HEK293 (cell line): ENCODE data around the gene SMIM30.

Experiments
- RBAK ChIP-seq: fragments of 450-650 bp; formaldehyde crosslinking; IDR thresholded peaks from 2 replicates; pipeline ENCODE4 v1.5.1; 2016; ENCODE audit warnings: missing biosample characterization, missing genetic modification characterization
- ZBTB48 ChIP-seq: fragments of 450-650 bp; formaldehyde crosslinking; IDR thresholded peaks from 2 replicates; pipeline ENCODE4 v1.5.1; 2016; ENCODE audit warnings: missing biosample characterization, missing genetic modification characterization
- ZNF24 ChIP-seq: fragments of 450-650 bp; formaldehyde crosslinking; IDR thresholded peaks from 2 replicates; pipeline ENCODE4 v1.5.1; 2016; ENCODE audit warnings: missing biosample characterization, missing genetic modification characterization
- TF ChIP-seq, protein P1 (sequence below): fragments of 450-650 bp; formaldehyde crosslinking; optimal IDR thresholded peaks from 2 replicates; pipeline ENCODE3; 2016; ENCODE audit warnings: missing biosample characterization, mild to moderate bottlenecking, missing genetic modification characterization
- TF ChIP-seq, protein P2 (sequence below): fragments of 450-650 bp; formaldehyde crosslinking; IDR thresholded peaks from 2 replicates; pipeline ENCODE4 v1.5.1; 2017; ENCODE audit warnings: missing biosample characterization, missing genetic modification characterization
- TF ChIP-seq, protein P3 (sequence below): fragments of 450-650 bp; formaldehyde crosslinking; IDR thresholded peaks from 2 replicates; pipeline ENCODE4 v1.5.1; 2016; ENCODE audit warnings: missing biosample characterization, missing genetic modification characterization
- TF ChIP-seq, protein P4 (sequence below): fragments of 450-650 bp; formaldehyde crosslinking; IDR thresholded peaks from 2 replicates; pipeline ENCODE4 v1.5.1; 2016; ENCODE audit warnings: missing biosample characterization, missing genetic modification characterization
- TF ChIP-seq, protein P5 (sequence below): fragments of 450-650 bp; formaldehyde crosslinking; IDR thresholded peaks from 2 replicates; pipeline ENCODE4 v1.5.1; 2016; ENCODE audit warnings: missing biosample characterization, missing genetic modification characterization, low read depth

DNA sequence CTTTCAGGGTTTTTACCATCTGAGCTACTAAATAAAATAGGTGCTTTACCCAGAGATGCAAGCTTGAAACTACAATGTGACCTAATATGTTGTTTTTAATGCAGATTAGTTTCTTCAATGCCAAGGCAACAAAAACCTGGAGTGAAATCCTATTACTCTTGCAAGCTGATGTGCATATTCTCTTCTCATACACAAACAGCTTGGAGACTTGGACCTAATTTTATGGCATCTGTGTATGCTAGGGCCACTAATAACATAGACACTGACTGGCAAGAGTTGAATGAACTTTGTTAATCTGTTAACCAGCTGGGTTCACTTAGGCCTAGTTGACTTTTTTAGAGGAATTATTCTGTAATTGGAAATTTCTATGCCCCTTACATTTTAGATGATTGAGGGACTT is 23.4 kb upstream of the SMIM30 start:
- TF ChIP-seq RBAK (tag by site-specific recombination) = no peak
- TF ChIP-seq, protein P1, sequence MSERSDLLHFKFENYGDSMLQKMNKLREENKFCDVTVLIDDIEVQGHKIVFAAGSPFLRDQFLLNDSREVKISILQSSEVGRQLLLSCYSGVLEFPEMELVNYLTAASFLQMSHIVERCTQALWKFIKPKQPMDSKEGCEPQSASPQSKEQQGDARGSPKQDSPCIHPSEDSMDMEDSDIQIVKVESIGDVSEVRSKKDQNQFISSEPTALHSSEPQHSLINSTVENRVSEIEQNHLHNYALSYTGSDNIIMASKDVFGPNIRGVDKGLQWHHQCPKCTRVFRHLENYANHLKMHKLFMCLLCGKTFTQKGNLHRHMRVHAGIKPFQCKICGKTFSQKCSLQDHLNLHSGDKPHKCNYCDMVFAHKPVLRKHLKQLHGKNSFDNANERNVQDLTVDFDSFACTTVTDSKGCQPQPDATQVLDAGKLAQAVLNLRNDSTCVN (tag by site-specific recombination) = no peak
- TF ChIP-seq ZBTB48 (tag by site-specific recombination) = no peak
- TF ChIP-seq, protein P2, sequence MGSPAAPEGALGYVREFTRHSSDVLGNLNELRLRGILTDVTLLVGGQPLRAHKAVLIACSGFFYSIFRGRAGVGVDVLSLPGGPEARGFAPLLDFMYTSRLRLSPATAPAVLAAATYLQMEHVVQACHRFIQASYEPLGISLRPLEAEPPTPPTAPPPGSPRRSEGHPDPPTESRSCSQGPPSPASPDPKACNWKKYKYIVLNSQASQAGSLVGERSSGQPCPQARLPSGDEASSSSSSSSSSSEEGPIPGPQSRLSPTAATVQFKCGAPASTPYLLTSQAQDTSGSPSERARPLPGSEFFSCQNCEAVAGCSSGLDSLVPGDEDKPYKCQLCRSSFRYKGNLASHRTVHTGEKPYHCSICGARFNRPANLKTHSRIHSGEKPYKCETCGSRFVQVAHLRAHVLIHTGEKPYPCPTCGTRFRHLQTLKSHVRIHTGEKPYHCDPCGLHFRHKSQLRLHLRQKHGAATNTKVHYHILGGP (tag by site-specific recombination) = no peak
- TF ChIP-seq, protein P3, sequence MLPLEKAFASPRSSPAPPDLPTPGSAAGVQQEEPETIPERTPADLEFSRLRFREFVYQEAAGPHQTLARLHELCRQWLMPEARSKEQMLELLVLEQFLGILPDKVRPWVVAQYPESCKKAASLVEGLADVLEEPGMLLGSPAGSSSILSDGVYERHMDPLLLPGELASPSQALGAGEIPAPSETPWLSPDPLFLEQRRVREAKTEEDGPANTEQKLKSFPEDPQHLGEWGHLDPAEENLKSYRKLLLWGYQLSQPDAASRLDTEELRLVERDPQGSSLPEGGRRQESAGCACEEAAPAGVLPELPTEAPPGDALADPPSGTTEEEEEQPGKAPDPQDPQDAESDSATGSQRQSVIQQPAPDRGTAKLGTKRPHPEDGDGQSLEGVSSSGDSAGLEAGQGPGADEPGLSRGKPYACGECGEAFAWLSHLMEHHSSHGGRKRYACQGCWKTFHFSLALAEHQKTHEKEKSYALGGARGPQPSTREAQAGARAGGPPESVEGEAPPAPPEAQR (tag by site-specific recombination) = no peak
- TF ChIP-seq, protein P4, sequence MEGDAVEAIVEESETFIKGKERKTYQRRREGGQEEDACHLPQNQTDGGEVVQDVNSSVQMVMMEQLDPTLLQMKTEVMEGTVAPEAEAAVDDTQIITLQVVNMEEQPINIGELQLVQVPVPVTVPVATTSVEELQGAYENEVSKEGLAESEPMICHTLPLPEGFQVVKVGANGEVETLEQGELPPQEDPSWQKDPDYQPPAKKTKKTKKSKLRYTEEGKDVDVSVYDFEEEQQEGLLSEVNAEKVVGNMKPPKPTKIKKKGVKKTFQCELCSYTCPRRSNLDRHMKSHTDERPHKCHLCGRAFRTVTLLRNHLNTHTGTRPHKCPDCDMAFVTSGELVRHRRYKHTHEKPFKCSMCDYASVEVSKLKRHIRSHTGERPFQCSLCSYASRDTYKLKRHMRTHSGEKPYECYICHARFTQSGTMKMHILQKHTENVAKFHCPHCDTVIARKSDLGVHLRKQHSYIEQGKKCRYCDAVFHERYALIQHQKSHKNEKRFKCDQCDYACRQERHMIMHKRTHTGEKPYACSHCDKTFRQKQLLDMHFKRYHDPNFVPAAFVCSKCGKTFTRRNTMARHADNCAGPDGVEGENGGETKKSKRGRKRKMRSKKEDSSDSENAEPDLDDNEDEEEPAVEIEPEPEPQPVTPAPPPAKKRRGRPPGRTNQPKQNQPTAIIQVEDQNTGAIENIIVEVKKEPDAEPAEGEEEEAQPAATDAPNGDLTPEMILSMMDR (tag by site-specific recombination) = no peak
- no peak for TF ChIP-seq ZNF24 (tag by site-specific recombination)
- TF ChIP-seq, protein P5, sequence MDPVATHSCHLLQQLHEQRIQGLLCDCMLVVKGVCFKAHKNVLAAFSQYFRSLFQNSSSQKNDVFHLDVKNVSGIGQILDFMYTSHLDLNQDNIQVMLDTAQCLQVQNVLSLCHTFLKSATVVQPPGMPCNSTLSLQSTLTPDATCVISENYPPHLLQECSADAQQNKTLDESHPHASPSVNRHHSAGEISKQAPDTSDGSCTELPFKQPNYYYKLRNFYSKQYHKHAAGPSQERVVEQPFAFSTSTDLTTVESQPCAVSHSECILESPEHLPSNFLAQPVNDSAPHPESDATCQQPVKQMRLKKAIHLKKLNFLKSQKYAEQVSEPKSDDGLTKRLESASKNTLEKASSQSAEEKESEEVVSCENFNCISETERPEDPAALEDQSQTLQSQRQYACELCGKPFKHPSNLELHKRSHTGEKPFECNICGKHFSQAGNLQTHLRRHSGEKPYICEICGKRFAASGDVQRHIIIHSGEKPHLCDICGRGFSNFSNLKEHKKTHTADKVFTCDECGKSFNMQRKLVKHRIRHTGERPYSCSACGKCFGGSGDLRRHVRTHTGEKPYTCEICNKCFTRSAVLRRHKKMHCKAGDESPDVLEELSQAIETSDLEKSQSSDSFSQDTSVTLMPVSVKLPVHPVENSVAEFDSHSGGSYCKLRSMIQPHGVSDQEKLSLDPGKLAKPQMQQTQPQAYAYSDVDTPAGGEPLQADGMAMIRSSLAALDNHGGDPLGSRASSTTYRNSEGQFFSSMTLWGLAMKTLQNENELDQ (tag by site-specific recombination) = no peak
